ENCODE data around the gene CDH3.

Gene CDH3

GRCh38 chr16:68737730-68738629, 92.9 kb downstream of the CDH3 start:
- no peak for DNase-seq (ENCODE audit: low spot score)

- DNase-seq (ENCODE audit: low spot score), result no peak
Measured at GRCh38 chr16:68739964-68740627, 95.0 kb downstream of the CDH3 start.

- DNase-seq (ENCODE audit: low spot score), result no peak
Measured at GRCh38 chr16:68740628-68741346, 95.7 kb downstream of the CDH3 start.

- DNase-seq (ENCODE audit: low spot score), result no peak
Measured at GRCh38 chr16:68743664-68744063, 98.6 kb downstream of the CDH3 start.

GRCh38 chr16:68744744-68745280, 99.7 kb downstream of the CDH3 start:
- DNase-seq (ENCODE audit: low spot score), result no peak

- no peak for DNase-seq (ENCODE audit: low spot score)
Measured at GRCh38 chr16:68746951-68747350, 101.8 kb downstream of the CDH3 start.

GRCh38 chr16:68749432-68749831, 104.3 kb downstream of the CDH3 start:
- DNase-seq (ENCODE audit: low spot score), result no peak

All from AG08395 (cell line).